Endodermal cell (in vitro differentiated cells): ENCODE results near the gene IDS. TPM values are rescaled to one million over a fixed set of nuclear protein-coding genes. Genes with fewer than 3 reads are reported as not detected.
"Not testable (repeated sequence)": the region's sequence is repeated elsewhere in the genome, so short reads cannot be mapped to it uniquely, and the experiment has no call there.

Experiments
- DNase-seq: peaks from one replicate; pipeline ENCODE4 v3.0.0-alpha.2; 2017
- H3K27ac ChIP-seq: 2 replicates; pipeline ENCODE4 v1.5.1; 2013; ENCODE audit warnings: mild to moderate bottlenecking, low read depth, low read length, moderate library complexity
- H3K27me3 ChIP-seq: 2 replicates; pipeline ENCODE4 v1.6.1; 2013; ENCODE audit warnings: mild to moderate bottlenecking, low read length, moderate library complexity; ENCODE audit not compliant: insufficient read depth, control insufficient read depth, poor library complexity, severe bottlenecking
- H3K36me3 ChIP-seq: 2 replicates; pipeline ENCODE4 v1.7.0; 2013; ENCODE audit warnings: mild to moderate bottlenecking, low read length, moderate library complexity; ENCODE audit not compliant: control insufficient read depth, insufficient read depth
- H3K4me1 ChIP-seq: one replicate; pipeline ENCODE4 v1.7.0; 2013; ENCODE audit warnings: low read length; ENCODE audit not compliant: control insufficient read depth, insufficient read depth
- H3K4me3 ChIP-seq: 2 replicates; pipeline ENCODE4 v1.5.1; 2013; ENCODE audit warnings: mild to moderate bottlenecking, low read length, moderate library complexity
- H3K9ac ChIP-seq: 2 replicates; pipeline ENCODE4 v1.6.1; 2013; ENCODE audit warnings: mild to moderate bottlenecking, low read length, moderate library complexity; ENCODE audit not compliant: poor library complexity, severe bottlenecking; ENCODE audit errors: extremely low read depth
- H3K9me3 ChIP-seq: 2 replicates; pipeline ENCODE4 v1.6.1; 2013; ENCODE audit warnings: mild to moderate bottlenecking, low read length, moderate library complexity; ENCODE audit not compliant: control insufficient read depth
- H3K27ac Mint-ChIP-seq: 2 replicates; pipeline ENCODE4 v1.8.0; 2020; ENCODE audit warnings: mixed read lengths
- H3K27me3 Mint-ChIP-seq: 2 replicates; pipeline ENCODE4 v1.8.0; 2021; ENCODE audit warnings: mild to moderate bottlenecking, mixed read lengths; ENCODE audit not compliant: insufficient read depth
- H3K36me3 Mint-ChIP-seq: 2 replicates; pipeline ENCODE4 v1.8.0; 2020; ENCODE audit warnings: low read depth, mixed read lengths
- H3K4me1 Mint-ChIP-seq: 2 replicates; pipeline ENCODE4 v1.8.0; 2020; ENCODE audit warnings: mixed read lengths
- H3K4me3 Mint-ChIP-seq: 2 replicates; pipeline ENCODE4 v1.8.0; 2020; ENCODE audit warnings: mild to moderate bottlenecking, moderate library complexity, mixed read lengths
- H3K9me3 Mint-ChIP-seq: 2 replicates; pipeline ENCODE4 v1.8.0; 2020; ENCODE audit warnings: mild to moderate bottlenecking, mixed read lengths
- CTCF ChIP-seq: fragments of 200-600 bp; sonication (generic); conservative IDR thresholded peaks from 2 replicates; pipeline ENCODE4 v1.5.0; 2021; ENCODE audit warnings: antibody characterized with exemption, mild to moderate bottlenecking
- WGBS, 2 experiments: methylation state at CpG; one replicate each; pipeline versions ENCODE4 v1.1.5 to v1.1.7; 2013; ENCODE audit warnings: missing lambda C conversion rate in 2 of 2, mixed read lengths in 1 of 2; ENCODE audit not compliant: insufficient coverage in 1 of 2, insufficient read length in 1 of 2; 5-methylcytosine and 5-hydroxymethylcytosine counted together
- long read RNA-seq, 4 experiments: library from polyadenylated mRNA in 2 of 4; library from RNA in 1 of 4; library from capped mRNA in 1 of 4; stranded (forward) in 3 of 4; unstranded in 1 of 4; transcript quantifications; one replicate each; pipeline ENCODE4 v2.0.0, GENCODE V29; 2020 to 2021; ENCODE audit warnings: inconsistent platforms in 1 of 4
- polyA plus RNA-seq, 2 experiments: library from polyadenylated mRNA; stranded (reverse); fragments of 50-300 nt; gene quantifications; one replicate each; pipeline ENCODE4 v1.2.3, GENCODE V29; 2013
- total RNA-seq, 2 donors: library from RNA; stranded (reverse); fragmentation: NEBNext Ultra II Directional in 1 of 2; extraction: Animal tissue kit (Norgen Biotek cat#: 25700) in 1 of 2; gene quantifications; 2 replicates in 1 of 2; 3 replicates in 1 of 2; pipeline ENCODE4 v1.2.1, GENCODE V29; 2021

The IDS gene
- total RNA-seq, result 10 to 100 TPM; 28.2 to 43.9 TPM
- polyA plus RNA-seq (2013, experiment 1 of 2), result 53.7 TPM
- 60.1 TPM for polyA plus RNA-seq (2013, experiment 2 of 2)
- long read RNA-seq, experiment 1, full-length matches to known transcripts, result 6 of 19 reads
- long read RNA-seq, experiment 1, partial matches to known transcripts, result 0 of 19 reads
- long read RNA-seq, experiment 1, other reads (novel, unspliced or antisense), result 13 of 19 reads
- long read RNA-seq, experiment 2, full-length matches to known transcripts, result 64 of 94 reads
- long read RNA-seq, experiment 2, partial matches to known transcripts, result 2 of 94 reads
- long read RNA-seq, experiment 2, other reads (novel, unspliced or antisense), result 28 of 94 reads
- long read RNA-seq, experiment 3, full-length matches to known transcripts, result 49 of 62 reads
- long read RNA-seq, experiment 3, partial matches to known transcripts, result 0 of 62 reads
- long read RNA-seq, experiment 3, other reads (novel, unspliced or antisense), result 13 of 62 reads
- long read RNA-seq, experiment 4, full-length matches to known transcripts, result 13 of 19 reads
- long read RNA-seq, experiment 4, partial matches to known transcripts, result 0 of 19 reads
- long read RNA-seq, experiment 4, other reads (novel, unspliced or antisense), result 6 of 19 reads

- DNase-seq, result peak; percentile 93
- no peaks in the 10 kb centered on the region for H3K4me1 ChIP-seq
- peaks cover 2% of the 10 kb centered on the region for H3K27me3 Mint-ChIP-seq
- peaks cover 18% of the 10 kb centered on the region for H3K36me3 Mint-ChIP-seq
- no peak for TF ChIP-seq CTCF
- WGBS, 2 experiments, result 0% methylated on average over 52 of the region's 54 CpGs; no CpG with 5 or more reads in 1 of the 2 experiments
- H3K27ac ChIP-seq, result peak within 1 kb of the TSS; percentile 66
- H3K27ac Mint-ChIP-seq, result peak within 1 kb of the TSS; percentile 24
- H3K9ac ChIP-seq, result peak within 1 kb of the TSS; percentile 62
- H3K4me1 Mint-ChIP-seq, result peaks cover 2% of the 10 kb centered on the region
- peak within 1 kb of the TSS; percentile 85 for H3K4me3 ChIP-seq
- peaks cover 47% of the 10 kb centered on the region for H3K9me3 Mint-ChIP-seq
- H3K36me3 ChIP-seq, result peaks cover 16% of the 10 kb centered on the region
- no peaks in the 10 kb centered on the region for H3K9me3 ChIP-seq
- H3K4me3 Mint-ChIP-seq, result peak within 1 kb of the TSS; percentile 65
- H3K27me3 ChIP-seq, result no peaks in the 10 kb centered on the region
Observed at GRCh38 chrX:149504915-149505651, at the start of gene IDS. Gene IDS, minus strand, starts transcription at chrX:149505306. Its CDS starts 169 bp downstream, at chrX:149505137.

GRCh38 chrX:149551939-149552248 lies 46.8 kb upstream of the IDS start:
- H3K36me3 Mint-ChIP-seq, H3K4me1 Mint-ChIP-seq, H3K9me3 ChIP-seq, DNase-seq, H3K9ac ChIP-seq, H3K4me3 ChIP-seq, H3K27ac ChIP-seq, H3K36me3 ChIP-seq, H3K4me3 Mint-ChIP-seq, H3K4me1 ChIP-seq, H3K27me3 Mint-ChIP-seq, H3K9me3 Mint-ChIP-seq, H3K27me3 ChIP-seq, H3K27ac Mint-ChIP-seq: not testable (repeated sequence)
- WGBS, 2 experiments, result no CpG with 5 or more reads among the region's 6 CpGs

GRCh38 chrX:149551245-149551938 lies 46.3 kb upstream of the IDS start:
- H3K9ac ChIP-seq, H3K27me3 ChIP-seq, H3K36me3 Mint-ChIP-seq, H3K27ac ChIP-seq, H3K4me1 Mint-ChIP-seq, H3K4me3 Mint-ChIP-seq, H3K9me3 ChIP-seq, H3K4me3 ChIP-seq, H3K36me3 ChIP-seq, H3K9me3 Mint-ChIP-seq, H3K27me3 Mint-ChIP-seq, DNase-seq, H3K27ac Mint-ChIP-seq, H3K4me1 ChIP-seq: not testable (repeated sequence)
- no CpG with 5 or more reads among the region's 4 CpGs for WGBS, 2 experiments

- not testable (repeated sequence) for H3K4me3 ChIP-seq, H3K36me3 Mint-ChIP-seq, H3K4me1 ChIP-seq, H3K27ac ChIP-seq, H3K9me3 ChIP-seq, H3K4me3 Mint-ChIP-seq, DNase-seq, H3K4me1 Mint-ChIP-seq, H3K9me3 Mint-ChIP-seq, H3K27me3 Mint-ChIP-seq, H3K36me3 ChIP-seq, H3K27me3 ChIP-seq, H3K27ac Mint-ChIP-seq, H3K9ac ChIP-seq
- WGBS, 2 experiments, result 100% methylated on average over 1 of the region's 1 CpG; no CpG with 5 or more reads in 1 of the 2 experiments
Observed at GRCh38 chrX:149550454-149550853, 45.3 kb upstream of the IDS start.

- H3K4me3 Mint-ChIP-seq, H3K36me3 Mint-ChIP-seq, H3K36me3 ChIP-seq, H3K27me3 Mint-ChIP-seq, H3K4me1 Mint-ChIP-seq, H3K4me3 ChIP-seq, H3K9ac ChIP-seq, DNase-seq, H3K27ac ChIP-seq, H3K27me3 ChIP-seq, H3K4me1 ChIP-seq, H3K9me3 ChIP-seq, H3K9me3 Mint-ChIP-seq, H3K27ac Mint-ChIP-seq: not testable (repeated sequence)
- WGBS, 2 experiments, result no CpG with 5 or more reads among the region's 6 CpGs
Observed at GRCh38 chrX:149549701-149550100, 44.6 kb upstream of the IDS start, which contains the start of gene HSFX3. Gene HSFX3, minus strand, starts transcription at chrX:149549924. Its CDS starts 72 bp downstream, at chrX:149549852.

- DNase-seq, H3K36me3 Mint-ChIP-seq, H3K9ac ChIP-seq, H3K27ac ChIP-seq, H3K4me1 ChIP-seq, H3K36me3 ChIP-seq, H3K4me1 Mint-ChIP-seq, H3K4me3 Mint-ChIP-seq, H3K27me3 ChIP-seq, H3K9me3 ChIP-seq, H3K4me3 ChIP-seq, H3K27ac Mint-ChIP-seq, H3K9me3 Mint-ChIP-seq, H3K27me3 Mint-ChIP-seq: not testable (repeated sequence)
- no CpG with 5 or more reads among the region's 3 CpGs for WGBS, 2 experiments
Observed at GRCh38 chrX:149547782-149548181, 42.7 kb upstream of the IDS start.
